Stimulated activated CD8-positive, alpha-beta memory T cell treated with anti-CD3 and anti-CD28 coated beads, Interleukin-15, amount 100 ng/mL, for 48 hours (primary cell): Measurements from ENCODE around the gene TARM1.

Experiments
- DNase-seq, 2 donors: peaks; one replicate each; pipeline ENCODE4 v3.0.0-alpha.2; 2020; ENCODE audit warnings: low read depth in 2 of 2

Gene TARM1

DNA sequence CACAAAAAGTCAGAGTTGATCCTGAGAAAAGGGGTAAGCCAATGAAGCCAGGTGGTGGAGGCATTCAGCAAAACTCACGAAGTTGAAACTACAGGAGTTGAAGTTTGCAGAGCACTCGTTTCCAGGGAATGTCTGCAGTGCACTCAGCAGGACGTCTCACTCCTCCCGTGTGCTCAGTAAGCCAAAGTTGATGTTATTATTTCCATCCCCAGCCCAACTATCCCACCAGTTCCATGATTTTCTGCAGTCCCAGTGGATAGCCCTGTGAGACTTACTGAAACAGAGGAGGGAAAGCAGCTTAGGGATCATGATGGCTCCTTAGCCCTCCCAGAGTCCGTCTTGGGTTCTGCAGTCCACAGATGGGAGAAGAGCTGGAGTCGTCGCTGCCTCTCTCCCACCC, at the start of gene TARM1:
TSS of gene TARM1 (minus strand) at position 334 of the 400 bp plus-strand sequence. CDS start at position 309, 25 bp downstream.
- DNase-seq, result no peak

DNA sequence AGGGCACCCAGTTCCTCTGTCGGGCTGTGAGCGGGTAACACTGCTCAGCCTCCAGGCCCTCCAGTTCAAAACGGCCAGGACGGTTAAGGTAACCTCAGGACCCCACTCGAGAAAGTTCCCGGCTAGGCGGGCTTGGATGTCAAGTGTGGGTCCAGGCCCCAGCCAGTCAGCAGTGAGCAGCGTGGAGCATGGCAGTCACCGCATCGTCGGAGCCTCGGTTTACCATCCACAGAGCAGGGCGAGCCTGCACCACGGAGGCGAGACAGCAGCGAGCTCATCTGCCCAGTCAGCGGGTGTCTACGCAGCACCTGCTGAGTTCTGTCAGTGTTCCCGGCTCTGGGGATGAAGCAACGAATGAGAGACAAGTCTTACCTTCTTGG, 48.4 kb upstream of the TARM1 start:
- no peak for DNase-seq

DNA sequence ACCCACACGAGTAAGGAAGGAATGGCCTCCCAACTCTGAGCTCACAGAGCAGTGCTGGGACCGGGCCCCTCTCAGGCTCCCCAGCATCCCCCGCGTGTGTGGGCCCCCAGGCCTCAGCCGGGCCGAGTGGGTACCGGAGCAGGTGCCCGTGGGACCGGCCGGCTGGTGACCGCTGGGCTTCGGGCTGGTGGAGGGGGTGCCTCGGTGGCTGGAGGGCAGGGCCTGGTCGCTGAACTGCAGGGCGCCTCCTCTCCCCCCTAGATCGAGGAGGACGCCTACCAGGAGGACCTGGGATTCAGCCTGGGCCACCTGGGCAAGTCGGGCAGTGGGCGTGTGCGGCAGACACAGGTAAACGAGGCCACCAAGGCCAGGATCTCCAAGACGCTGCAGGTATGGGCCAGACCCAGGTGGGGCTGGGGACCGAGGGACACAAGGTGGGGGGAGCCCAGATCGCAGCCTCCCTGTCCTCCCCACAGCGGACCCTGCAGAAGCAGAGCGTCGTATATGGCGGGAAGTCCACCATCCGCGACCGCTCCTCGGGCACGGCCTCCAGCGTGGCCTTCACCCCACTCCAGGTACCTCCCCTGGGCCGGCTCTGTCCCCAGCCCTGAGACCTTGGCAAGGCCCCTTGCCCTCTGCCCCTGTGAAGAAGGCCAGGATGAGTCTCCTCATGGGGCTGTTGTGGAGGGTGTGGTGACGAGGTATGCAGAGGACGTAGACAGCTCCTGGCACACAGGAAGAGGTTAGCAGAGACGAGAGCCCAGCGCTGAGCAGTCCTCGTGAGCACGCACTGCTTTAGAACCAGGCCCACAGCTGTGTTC, 47.8 kb upstream of the TARM1 start:
- DNase-seq, result no peak

DNA sequence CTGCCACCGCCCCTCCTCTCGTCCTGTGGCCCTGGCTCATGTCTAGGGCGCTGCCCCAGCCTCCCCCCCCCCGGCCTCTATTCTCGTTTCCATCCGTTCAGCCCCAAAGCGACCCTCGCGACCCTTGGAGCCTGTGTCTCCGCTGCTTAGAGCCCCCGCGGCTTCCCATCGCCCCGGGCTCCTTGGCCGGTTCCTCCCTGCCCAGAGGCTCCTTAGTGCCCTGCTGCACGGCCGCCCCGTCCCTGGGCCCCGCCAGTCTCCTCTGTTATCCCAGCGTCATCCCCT, 47.2 kb upstream of the TARM1 start:
- no peak for DNase-seq

DNA sequence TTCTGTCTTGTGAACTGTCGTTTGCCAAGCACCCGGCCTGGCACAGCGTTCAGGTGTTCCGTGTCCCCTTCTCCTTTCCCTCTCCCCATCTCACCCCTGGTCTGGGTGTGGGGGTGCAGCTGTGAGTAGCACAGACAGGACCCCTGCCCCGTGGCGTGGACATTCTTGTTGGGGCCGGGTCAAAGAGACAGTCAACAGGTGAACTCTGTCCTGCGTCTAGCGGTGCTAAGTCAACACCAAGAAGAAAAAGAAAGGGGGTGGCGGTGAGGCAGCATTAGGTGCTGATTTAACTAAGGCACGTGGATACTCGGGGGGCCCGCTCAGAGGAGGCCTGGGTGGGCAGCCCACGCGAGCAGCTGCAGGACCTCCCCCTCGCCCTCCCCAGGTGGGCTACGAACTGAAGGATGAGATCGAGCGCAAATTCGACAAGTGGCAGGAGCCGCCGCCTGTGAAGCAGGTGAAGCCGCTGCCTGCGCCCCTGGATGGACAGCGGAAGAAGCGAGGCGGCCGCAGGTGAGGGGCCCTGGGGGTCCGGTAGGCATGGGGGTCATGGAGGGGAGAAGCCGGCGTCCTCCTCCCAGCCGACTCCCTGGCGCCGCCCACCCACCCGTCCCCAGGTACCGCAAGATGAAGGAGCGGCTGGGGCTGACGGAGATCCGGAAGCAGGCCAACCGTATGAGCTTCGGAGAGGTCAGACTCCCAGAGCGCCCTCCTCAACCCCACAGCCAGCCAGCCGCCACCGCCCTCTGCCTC, 46.7 kb upstream of the TARM1 start:
- DNase-seq, result no peak

DNA sequence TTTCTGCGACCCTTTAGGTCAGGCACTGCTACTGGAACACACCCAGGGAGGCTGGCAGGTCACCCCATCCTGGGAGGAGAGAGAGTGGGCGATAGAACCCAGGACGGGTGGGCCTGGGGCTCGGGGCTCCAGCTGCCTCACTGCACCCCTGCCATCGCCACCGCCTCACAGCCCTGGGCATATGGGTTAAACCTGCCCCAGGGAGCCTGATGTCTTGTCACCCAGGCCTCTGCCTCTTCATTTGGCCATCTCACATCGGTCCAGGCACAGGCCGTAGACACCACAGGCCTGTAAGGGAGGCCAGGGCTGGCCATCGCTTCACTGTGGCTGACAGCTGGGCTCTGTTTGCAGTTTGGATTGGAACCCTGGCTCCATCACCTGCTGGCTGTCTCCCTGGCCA, 44.5 kb upstream of the TARM1 start:
- no peak for DNase-seq

DNA sequence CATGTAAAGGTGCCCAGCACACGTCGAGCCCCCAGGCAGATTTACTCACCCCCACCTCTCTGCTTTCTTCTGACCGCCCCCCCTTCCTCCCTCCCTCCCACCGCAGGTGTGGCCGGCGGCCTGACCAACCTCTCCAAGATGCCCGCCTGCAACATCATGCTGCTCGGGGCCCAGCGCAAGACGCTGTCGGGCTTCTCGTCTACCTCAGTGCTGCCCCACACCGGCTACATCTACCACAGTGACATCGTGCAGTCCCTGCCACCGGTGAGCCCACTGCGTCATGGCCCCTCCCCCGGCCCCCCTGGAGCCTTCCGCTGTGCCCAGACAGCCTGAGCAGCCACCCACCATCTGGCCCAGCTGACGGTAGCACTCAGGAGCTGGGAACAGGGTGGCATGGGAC, 43.2 kb upstream of the TARM1 start:
- no peak for DNase-seq

DNA sequence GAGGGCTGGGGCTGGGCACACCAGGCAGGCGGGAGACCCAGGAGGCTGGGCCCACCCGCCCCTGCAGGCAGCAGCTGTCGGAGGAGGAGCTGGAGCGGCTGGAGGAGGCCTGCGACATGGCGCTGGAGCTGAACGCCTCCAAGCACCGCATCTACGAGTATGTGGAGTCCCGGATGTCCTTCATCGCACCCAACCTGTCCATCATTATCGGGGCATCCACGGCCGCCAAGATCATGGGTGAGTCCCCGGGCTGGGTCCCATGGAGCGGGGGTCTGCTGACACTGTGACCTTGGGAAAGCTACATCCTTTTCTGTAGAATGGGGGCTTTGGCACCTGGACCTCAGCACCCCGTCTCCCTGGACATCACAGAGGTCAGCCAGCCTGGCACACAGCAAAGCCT, 42.5 kb upstream of the TARM1 start:
- DNase-seq, result no peak

DNA sequence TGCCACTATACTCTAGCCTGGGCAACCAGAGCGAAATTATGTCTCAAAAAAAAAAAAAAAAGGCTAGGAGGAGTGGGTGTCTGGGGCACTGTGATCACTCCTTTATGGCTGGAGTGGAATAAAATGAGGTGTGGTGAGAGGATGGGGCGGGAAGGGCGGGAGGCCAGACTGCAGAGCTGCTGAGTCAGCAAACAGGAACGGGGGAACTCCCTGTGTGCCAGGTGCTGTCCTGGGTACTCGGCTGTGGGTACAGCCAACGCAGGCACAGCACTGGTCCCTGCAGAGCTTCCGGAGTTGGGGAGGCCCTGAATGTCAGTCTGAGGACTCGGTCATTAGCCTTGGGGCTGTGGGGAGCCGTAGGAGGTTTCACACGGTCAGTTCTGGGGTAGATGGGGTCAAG, 40.1 kb upstream of the TARM1 start:
- no peak for DNase-seq

DNA sequence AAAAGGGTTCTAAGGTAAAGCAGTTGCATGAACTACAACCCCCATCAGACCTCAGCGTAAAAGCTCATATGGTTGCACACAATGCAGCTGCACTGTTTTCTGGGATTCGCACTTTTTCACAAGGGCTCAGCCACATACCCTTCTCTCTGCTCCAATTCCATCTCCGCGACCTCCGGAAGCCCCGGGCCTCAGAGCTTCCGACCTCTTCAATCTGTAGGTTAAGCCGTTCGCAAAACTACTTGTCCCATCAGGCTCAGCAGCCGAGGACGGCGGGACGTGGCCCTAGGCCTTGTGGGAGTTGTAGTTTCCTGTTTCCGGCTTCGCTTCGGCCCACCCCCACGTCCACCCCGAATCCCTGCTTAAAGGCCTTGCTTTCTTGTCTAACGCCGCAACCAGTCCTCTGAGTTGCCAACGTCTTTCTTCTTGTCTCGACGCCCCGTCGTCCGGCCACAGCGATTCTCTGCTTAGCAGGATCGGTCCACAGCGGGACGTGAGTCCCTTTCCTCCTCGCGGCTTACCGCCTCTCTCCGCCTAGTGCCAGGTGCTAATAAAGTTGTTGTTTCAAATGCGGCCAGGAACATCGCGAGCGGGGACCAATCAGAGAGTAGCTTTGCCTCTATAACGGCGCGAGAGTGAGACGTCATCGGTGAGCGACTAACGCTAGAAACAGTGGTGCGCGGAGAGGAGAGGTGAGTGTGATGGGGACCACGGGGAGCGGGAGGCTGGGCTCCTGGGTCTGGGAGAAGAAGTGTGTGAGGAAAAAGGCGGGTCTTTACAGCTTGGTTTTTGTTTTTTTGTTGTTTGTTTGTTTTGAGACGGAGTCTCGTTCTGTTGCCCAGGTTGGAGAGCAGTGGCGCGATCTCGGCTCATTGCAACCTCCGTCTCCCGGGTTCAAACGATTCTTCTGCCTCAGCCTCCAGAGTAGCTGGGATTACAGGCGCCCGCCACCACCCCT, 34.2 kb upstream of the TARM1 start, which contains the start of the genes PRPF31 and TFPT:
TSS of gene PRPF31 (plus strand) at position 646 of the 955 bp plus-strand sequence. CDS start 2,525 bp downstream, outside the sequence.
TSS of gene TFPT (minus strand) at position 549 of the 955 bp plus-strand sequence. CDS start at position 161, 388 bp downstream.
- peak; percentile 90 for DNase-seq

DNA sequence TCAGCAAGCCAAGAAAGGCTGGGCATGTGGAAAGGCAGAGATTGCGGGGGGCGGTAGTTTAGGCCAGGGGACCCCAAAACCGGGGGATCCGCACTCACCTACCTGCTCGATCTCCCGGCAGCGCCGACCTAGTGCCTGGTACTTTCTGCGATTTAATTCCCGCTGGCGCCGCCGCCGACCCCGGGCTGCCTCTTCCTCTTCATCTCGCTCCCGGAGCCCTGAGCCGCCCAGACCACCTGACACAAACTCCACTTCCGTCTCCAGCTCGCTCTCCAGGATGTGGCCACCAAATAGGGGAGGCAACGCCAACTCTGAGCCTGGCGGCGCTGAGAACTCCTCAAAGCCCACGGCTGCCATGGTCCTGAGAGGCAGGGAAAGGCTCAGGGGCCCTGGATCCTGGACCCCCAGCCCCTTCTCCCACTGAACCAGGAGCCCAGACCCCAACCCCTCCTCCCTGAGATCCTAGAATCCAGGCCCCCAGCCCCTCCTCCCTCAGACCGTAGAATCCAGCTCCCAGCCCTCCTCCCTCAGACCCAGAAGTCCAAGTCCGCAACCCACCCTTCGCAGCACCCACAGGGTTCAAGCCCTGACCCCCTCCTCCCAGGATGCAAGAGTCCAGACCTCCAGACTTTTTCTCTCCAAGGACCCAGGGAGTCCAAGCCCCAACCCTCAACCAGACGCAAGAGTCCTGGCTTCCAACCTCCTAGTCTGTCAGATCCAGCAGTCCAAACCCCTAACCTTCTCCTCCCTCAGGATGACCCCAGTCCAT, 33.4 kb upstream of the TARM1 start:
- DNase-seq, result peak; percentile 33 to 43

DNA sequence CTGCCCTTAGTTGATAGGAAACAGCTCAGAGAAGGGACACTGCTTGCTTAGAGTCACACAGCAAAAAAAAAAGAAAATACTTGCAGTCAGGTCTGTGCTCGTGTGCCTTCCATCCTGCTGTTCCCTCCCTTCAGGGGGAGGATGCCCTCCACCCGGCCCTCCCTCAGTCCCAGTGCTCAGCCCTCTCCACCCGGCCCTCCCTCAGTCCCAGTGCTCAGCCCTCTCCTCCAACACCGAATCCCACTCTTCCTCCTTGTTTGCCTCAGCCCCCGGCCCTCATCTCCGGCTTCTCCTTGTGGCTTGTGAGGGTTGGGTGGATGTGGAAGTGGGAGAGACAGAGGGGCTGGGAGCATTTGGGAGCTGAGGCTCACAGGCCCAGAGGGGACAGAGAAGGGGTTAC, 28.5 kb upstream of the TARM1 start:
- no peak for DNase-seq

DNA sequence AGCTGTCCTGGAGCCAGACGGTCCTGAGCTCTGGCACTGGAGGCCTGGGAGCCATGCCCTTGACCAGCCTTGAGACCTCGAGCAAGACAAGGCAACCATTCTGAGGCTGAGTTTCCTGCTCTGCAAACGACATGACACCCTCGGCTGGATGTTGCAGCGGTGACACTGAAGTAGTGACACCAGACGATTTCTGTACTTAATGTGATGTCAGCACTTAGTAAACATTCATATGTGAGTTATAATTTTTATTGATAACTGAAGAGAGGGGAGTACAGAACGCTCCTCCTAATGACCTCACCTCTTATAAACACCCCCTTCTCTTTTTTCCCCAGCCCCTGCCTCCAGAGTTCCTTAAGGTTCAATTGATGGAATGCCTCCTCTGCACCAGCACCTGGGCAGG, 27.3 kb upstream of the TARM1 start:
- DNase-seq, result no peak

DNA sequence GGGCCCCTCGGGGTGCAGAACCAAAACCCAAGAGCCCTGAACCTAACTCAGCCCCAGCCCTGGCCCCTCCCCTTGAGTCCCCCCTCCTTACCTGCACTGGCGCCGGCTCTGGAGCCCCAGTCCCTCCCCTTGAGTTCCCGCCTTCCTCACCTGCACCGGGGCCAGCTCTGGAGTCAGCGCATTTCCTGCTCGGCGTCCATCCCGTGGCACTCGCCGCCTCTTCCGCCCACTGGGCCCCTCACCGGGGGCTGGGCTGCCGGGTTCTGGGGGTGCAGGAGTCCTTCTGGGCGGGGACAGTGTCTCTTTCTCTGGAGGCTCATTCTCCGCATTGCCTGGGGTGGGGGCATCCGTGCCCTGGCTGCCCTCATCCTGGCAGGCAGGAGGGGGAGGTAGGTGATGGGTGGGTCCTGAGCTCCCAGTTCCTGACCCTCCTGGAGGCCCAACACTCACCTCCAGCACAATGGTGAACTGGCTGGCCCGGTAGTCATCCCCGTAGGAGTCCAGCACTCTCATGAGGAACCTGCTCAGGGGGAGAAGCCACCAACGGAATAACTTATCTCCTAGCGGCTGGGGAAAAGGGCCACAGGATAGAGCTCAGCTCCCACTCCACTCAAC, 26.8 kb upstream of the TARM1 start:
- DNase-seq, result no peak

DNA sequence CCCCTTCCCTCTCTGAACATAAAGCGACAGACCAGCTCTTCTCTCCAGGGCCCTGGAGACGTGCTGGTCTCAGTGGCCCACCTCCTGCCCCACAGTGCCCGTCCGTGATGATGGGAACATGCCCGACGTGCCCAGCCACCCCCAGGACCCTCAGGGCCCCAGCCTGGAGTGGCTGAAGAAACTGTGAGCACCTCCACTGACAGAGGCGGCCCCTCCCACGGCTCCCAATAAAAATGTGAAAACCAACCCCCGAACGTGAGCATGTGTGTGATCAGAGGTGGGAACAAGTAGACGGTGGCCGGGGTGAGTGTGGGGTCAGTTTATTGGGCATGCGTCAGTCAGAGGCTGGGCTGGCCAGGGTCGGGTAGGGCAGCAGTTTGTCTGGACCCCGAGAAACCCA, 25.6 kb upstream of the TARM1 start:
- no peak for DNase-seq

DNA sequence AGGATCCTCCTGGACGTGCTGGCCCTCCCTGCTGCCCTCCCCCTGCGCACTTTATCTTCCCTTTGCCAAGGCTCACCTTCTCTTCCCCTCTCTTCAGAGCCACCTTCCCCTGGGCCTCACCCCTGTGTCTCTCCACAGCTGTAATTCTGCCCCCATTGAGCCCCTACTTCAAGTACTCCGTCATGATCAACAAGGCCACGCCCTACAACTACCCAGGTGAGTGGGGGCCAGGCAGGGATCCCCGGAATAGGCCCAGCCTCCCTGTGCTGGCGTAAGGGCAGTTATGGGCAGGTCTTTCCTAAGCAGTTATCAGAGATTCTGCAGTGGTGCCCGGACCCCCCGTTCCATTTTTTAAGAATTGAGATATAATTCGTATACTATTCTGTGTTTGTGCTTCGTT, 24.6 kb upstream of the TARM1 start:
- no peak for DNase-seq

DNA sequence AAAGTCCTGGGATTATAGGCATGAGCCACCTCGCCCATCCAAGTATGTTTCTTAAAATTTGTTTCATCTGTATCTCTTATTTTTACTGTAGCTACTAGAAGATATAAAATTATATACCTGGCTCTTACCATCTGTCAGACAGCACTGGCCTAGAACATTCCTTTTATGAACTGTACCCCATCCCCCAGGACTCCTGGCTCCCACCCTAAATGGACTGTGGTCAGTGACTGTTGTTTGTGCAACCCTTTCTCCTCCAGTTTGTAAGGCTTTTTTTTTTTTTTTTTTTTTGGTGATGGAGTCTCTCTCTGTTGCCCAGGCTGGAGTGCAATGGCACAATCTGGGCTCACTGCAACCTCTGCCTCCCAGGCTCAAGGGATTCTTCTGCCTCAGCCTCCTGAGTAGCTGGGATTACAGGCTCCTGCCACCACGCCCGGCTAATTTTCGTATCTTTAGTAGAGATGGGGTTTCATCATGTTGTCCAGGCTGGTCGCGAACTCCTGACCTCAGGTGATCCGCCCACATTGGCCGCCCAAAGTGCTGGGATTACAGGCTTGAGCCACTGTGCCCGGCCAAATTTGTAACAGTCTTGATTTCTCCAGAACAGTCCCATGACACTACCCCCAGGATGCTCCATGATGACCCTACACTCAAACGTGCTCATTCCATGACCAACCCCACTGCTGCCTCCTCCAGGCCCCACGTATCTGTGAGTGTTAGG, 24.0 kb upstream of the TARM1 start:
- DNase-seq, result no peak

DNA sequence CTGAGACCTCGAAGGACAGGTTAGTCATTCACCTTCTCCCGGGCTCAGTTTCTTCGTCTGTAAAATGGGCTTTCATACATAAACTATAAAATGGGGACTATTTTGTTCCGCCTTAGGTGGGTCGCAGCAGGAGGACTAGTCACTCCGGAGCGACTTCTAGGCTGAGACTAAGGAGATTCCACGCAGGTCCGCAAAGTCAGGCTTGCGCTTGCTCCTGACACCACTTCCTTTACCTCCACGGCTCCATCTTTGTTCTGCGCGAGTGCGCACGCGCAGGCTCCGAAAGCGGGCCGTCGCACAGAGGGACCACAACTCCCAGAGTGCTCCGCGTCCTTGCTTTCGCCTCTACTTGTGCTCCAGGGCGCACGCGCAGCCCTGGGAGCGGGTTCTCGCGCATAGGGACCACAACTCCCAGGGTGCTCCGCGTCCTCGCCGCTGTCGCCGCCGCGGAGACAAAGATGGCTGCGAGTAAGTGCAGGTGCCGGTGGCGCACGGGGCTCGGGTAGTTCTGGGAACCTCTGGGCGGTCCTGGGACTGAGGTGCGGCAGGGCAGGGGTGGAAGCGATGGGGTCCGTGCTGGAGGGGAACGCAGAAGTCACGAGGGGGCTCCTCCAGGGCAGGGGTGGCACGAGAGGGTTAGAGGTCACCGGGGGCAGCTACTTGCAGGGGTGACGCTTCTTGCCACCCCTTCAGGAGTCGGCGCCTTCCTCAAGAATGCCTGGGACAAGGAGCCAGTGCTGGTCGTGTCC, 21.4 kb upstream of the TARM1 start, which contains the start of gene NDUFA3:
TSS of gene NDUFA3 (plus strand) at position 435 of the 749 bp plus-strand sequence. CDS start at position 459, 24 bp downstream.
- DNase-seq, result peak; percentile 97 to 98

DNA sequence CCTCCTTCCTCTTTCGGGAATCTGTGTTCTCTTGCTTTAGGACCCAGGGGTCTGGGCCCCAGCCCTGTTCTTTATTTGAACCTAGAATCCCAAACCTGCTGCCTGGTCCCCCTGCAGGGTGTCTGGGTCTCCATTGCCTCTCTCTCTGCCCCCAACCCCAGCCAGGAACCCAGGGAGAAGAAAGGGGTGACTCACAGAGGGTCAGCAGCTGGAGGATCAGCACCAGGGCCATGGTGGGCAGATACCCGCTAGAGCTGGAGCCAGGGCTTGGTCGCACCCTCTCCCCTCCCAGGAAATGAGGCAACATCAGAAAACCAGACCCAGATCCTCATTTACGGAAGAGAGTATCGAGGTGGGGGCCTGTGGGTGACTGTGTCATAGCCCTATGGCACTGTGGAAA, 19.4 kb upstream of the TARM1 start, which contains the start of gene OSCAR:
TSS of gene OSCAR (minus strand) at position 243 of the 400 bp plus-strand sequence. CDS start at position 232, 11 bp downstream.
- DNase-seq, result no peak
